ENCODE measurements around the gene EMP3. TPM values are rescaled to one million over a fixed set of nuclear protein-coding genes. Genes with fewer than 3 reads are reported as not detected.

EMP3 gene
- total and polyA plus RNA-seq, 2 of the 13 experiments (the other 11 are each of a cell fraction or from before 2014, with no cell fraction given) = 2.2 to 7.8 TPM

- H3K4me1 ChIP-seq (ENCODE audit: insufficient read depth, low read length) = peaks cover 5% of the 10 kb centered on the region
- intact Hi-C loops (cut with micrococcal nuclease; ENCODE audit: unreplicated experiment) (no loop called here), in situ Hi-C loops (cut with HindIII; ENCODE audit: extremely low pct_ligation_motif_present, low pct_unique_long_range_greater_than_20kb) (no loop called here)
- DNase-seq (ENCODE audit: low spot score) (no peak), ATAC-seq (no peak), FAIRE-seq (no peak)
- no peaks in the 10 kb centered on the region for H3K36me3 ChIP-seq (replicated peaks in 1 of 2; ENCODE audit: control insufficient read depth in 1 of 2, insufficient read depth in 2 of 2, low read length in 2 of 2)
- no peak overlapping the region for H3K4me2 ChIP-seq (ENCODE audit: low read depth, low read length)
- H3K9ac ChIP-seq (ENCODE audit: insufficient read depth, low read depth, low read length) = no peak overlapping the region
- no TSS peak for BruUV-seq (replicated peaks)
- peaks cover 1 to 12% of the 10 kb centered on the region in 2 experiments for H3K27me3 ChIP-seq (ENCODE audit: control insufficient read depth in 1 of 2, insufficient read depth in 2 of 2, low read length in 2 of 2)
- no peaks in the 10 kb centered on the region for H4K20me1 ChIP-seq (ENCODE audit: insufficient read depth, low read length)
- POLR2A ChIA-PET = no interaction called here
- H3K4me3 ChIP-seq (replicated peaks in 1 of 3; ENCODE audit: insufficient read depth in 1 of 3, low read depth in 2 of 3, low read length in 3 of 3) = no peak overlapping the region
- H3K27ac ChIP-seq (ENCODE audit: extremely low read length, insufficient read depth, low read length) = no peak overlapping the region
- 58% methylated on average over 11 of the region's 13 CpGs for WGBS (ENCODE audit: low lambda C conversion rate)
- TF ChIP-seq GRHL1 (CRISPR knock-in tag; conservative IDR thresholded peaks at IDR 0.05) = no peak
- no peak for TF ChIP-seq ZNF543 (CRISPR knock-in tag; IDR thresholded peaks at IDR 0.05)
- TF ChIP-seq ERF (CRISPR knock-in tag; IDR thresholded peaks at IDR 0.05) = no peak
- H2AFZ ChIP-seq (ENCODE audit: low read length) = no peak overlapping the region
- H3K79me2 ChIP-seq (ENCODE audit: insufficient read depth, low read length) = no peaks in the 10 kb centered on the region
- CTCF ChIA-PET (ENCODE audit: low intra/inter-chr PET ratio, low total read pairs) = no interaction called here
- H3K9me3 ChIP-seq (ENCODE audit: low read length) = no peaks in the 10 kb centered on the region
These were observed 22.0 kb upstream of the EMP3 start for GRCh38 chr19:48303367-48303766.

GRCh38 chr19:48303866-48304265, 21.5 kb upstream of the EMP3 start:
- no peak for FAIRE-seq
- CTCF ChIA-PET (ENCODE audit: low intra/inter-chr PET ratio, low total read pairs) = no interaction called here
- in situ Hi-C loops (cut with HindIII; ENCODE audit: extremely low pct_ligation_motif_present, low pct_unique_long_range_greater_than_20kb) = no loop called here
- TF ChIP-seq ZNF512B (CRISPR knock-in tag; IDR thresholded peaks at IDR 0.05; ENCODE audit: borderline replicate concordance) (no peak), ZNF772 (CRISPR knock-in tag; IDR thresholded peaks at IDR 0.05) (no peak), THAP11 (CRISPR knock-in tag; IDR thresholded peaks at IDR 0.05) (no peak), ZBTB46 (CRISPR knock-in tag; IDR thresholded peaks at IDR 0.05; ENCODE audit: borderline replicate concordance) (no peak), ZFP37 (CRISPR knock-in tag; IDR thresholded peaks at IDR 0.05; ENCODE audit: borderline replicate concordance) (no peak), HNF1B (CRISPR knock-in tag; IDR thresholded peaks at IDR 0.05) (no peak)

More at GRCh38 chr19:48303866-48304265, 21.5 kb upstream of the EMP3 start:
- BruUV-seq (replicated peaks) = no TSS peak
- no peak overlapping the region for H3K4me3 ChIP-seq (replicated peaks in 1 of 3; ENCODE audit: insufficient read depth in 1 of 3, low read depth in 2 of 3, low read length in 3 of 3)
- no peaks in the 10 kb centered on the region for H3K36me3 ChIP-seq (replicated peaks in 1 of 2; ENCODE audit: control insufficient read depth in 1 of 2, insufficient read depth in 2 of 2, low read length in 2 of 2)
- 62% methylated on average over 8 of the region's 19 CpGs for WGBS (ENCODE audit: low lambda C conversion rate)
- intact Hi-C loops (cut with micrococcal nuclease; ENCODE audit: unreplicated experiment) = no loop called here
- H3K4me2 ChIP-seq (ENCODE audit: low read depth, low read length) = no peak overlapping the region
- H4K20me1 ChIP-seq (ENCODE audit: insufficient read depth, low read length) = no peaks in the 10 kb centered on the region
- no peak overlapping the region for H3K9ac ChIP-seq (ENCODE audit: insufficient read depth, low read depth, low read length)
- no peak for ATAC-seq
- no peak overlapping the region for H2AFZ ChIP-seq (ENCODE audit: low read length)
- no peak overlapping the region for H3K27ac ChIP-seq (ENCODE audit: extremely low read length, insufficient read depth, low read length)
- no peak for DNase-seq (ENCODE audit: low spot score)
- peaks cover 10% of the 10 kb centered on the region for H3K4me1 ChIP-seq (ENCODE audit: insufficient read depth, low read length)
- no peaks in the 10 kb centered on the region for H3K79me2 ChIP-seq (ENCODE audit: insufficient read depth, low read length)
- POLR2A ChIA-PET = no interaction called here
- peaks cover 1 to 12% of the 10 kb centered on the region in 2 experiments for H3K27me3 ChIP-seq (ENCODE audit: control insufficient read depth in 1 of 2, insufficient read depth in 2 of 2, low read length in 2 of 2)
- no peaks in the 10 kb centered on the region for H3K9me3 ChIP-seq (ENCODE audit: low read length)
